Endothelial cell (in vitro differentiated cells): ENCODE measurements around the gene COPG2. TPM values are rescaled to one million over a fixed set of nuclear protein-coding genes. Genes with fewer than 3 reads are reported as not detected.

Source experiments
- DNase-seq: peaks from one replicate; pipeline ENCODE4 v3.0.0; 2021; ENCODE audit warnings: low spot score
- H3K27ac Mint-ChIP-seq: one replicate; pipeline ENCODE4 v1.8.0; 2021; ENCODE audit warnings: mixed read lengths, inconsistent platforms; ENCODE audit not compliant: unreplicated experiment
- H3K27me3 Mint-ChIP-seq: one replicate; pipeline ENCODE4 v1.8.0; 2021; ENCODE audit warnings: mild to moderate bottlenecking, moderate library complexity, mixed read lengths, inconsistent platforms; ENCODE audit not compliant: unreplicated experiment
- H3K36me3 Mint-ChIP-seq: one replicate; pipeline ENCODE4 v1.8.0; 2021; ENCODE audit warnings: mild to moderate bottlenecking, low read depth, mixed read lengths, inconsistent platforms; ENCODE audit not compliant: unreplicated experiment
- H3K4me1 Mint-ChIP-seq: one replicate; pipeline ENCODE4 v1.8.0; 2021; ENCODE audit warnings: mild to moderate bottlenecking, mixed read lengths, inconsistent platforms; ENCODE audit not compliant: unreplicated experiment
- H3K4me3 Mint-ChIP-seq: one replicate; pipeline ENCODE4 v1.8.0; 2021; ENCODE audit warnings: mild to moderate bottlenecking, mixed read lengths, inconsistent platforms; ENCODE audit not compliant: unreplicated experiment
- H3K9me3 Mint-ChIP-seq: one replicate; pipeline ENCODE4 v1.8.0; 2021; ENCODE audit warnings: mixed read lengths, inconsistent platforms; ENCODE audit not compliant: unreplicated experiment
- CTCF ChIP-seq: fragments of 200-600 bp; sonication (generic); IDR thresholded peaks from one replicate; pipeline ENCODE4 v1.5.0; 2021; ENCODE audit warnings: antibody characterized with exemption; ENCODE audit not compliant: unreplicated experiment
- total RNA-seq: library from RNA; stranded (reverse); fragmentation: NEBNext Ultra II Directional; extraction: Animal tissue kit (Norgen Biotek cat#: 25700); gene quantifications from one replicate; pipeline ENCODE4 v1.2.1, GENCODE V29; 2021; ENCODE audit not compliant: unreplicated experiment

The COPG2 gene
- total RNA-seq, 1 donor from 2014 or later = 40.0 TPM

- Mint-ChIP-seq H3K36me3 (peaks cover 12% of the 10 kb centered on the region), H3K27ac (no peak overlapping the region), H3K4me3 (no peak overlapping the region), H3K9me3 (no peaks in the 10 kb centered on the region), H3K4me1 (no peaks in the 10 kb centered on the region), H3K27me3 (peaks cover 3% of the 10 kb centered on the region)
- no peak for TF ChIP-seq CTCF
- DNase-seq = no peak
Measured at GRCh38 chr7:130566898-130567280, 101.7 kb downstream of the COPG2 start.

- Mint-ChIP-seq H3K4me3 (no peak overlapping the region), H3K9me3 (no peaks in the 10 kb centered on the region), H3K27ac (no peak overlapping the region), H3K27me3 (no peaks in the 10 kb centered on the region), H3K4me1 (no peaks in the 10 kb centered on the region), H3K36me3 (peaks cover 12% of the 10 kb centered on the region)
- no peak for TF ChIP-seq CTCF
- DNase-seq = no peak
Measured at GRCh38 chr7:130566168-130566897, 102.2 kb downstream of the COPG2 start.

- no peaks in the 10 kb centered on the region for H3K27me3 Mint-ChIP-seq
- TF ChIP-seq CTCF = no peak
- H3K9me3 Mint-ChIP-seq = no peaks in the 10 kb centered on the region
- no peak overlapping the region for H3K27ac Mint-ChIP-seq
- no peak overlapping the region for H3K4me3 Mint-ChIP-seq
- peaks cover 4% of the 10 kb centered on the region for H3K36me3 Mint-ChIP-seq
- DNase-seq = no peak
- no peaks in the 10 kb centered on the region for H3K4me1 Mint-ChIP-seq
Measured at GRCh38 chr7:130560972-130561371, 107.6 kb downstream of the COPG2 start.

- H3K36me3 Mint-ChIP-seq = no peaks in the 10 kb centered on the region
- no peak for DNase-seq
- H3K27ac Mint-ChIP-seq = no peak overlapping the region
- H3K4me3 Mint-ChIP-seq = no peak overlapping the region
- H3K4me1 Mint-ChIP-seq = no peaks in the 10 kb centered on the region
- H3K27me3 Mint-ChIP-seq = no peaks in the 10 kb centered on the region
- no peak for TF ChIP-seq CTCF
- H3K9me3 Mint-ChIP-seq = no peaks in the 10 kb centered on the region
Measured at GRCh38 chr7:130559184-130559583, 109.4 kb downstream of the COPG2 start.

- Mint-ChIP-seq H3K9me3 (no peaks in the 10 kb centered on the region), H3K27me3 (no peaks in the 10 kb centered on the region), H3K27ac (no peak overlapping the region), H3K36me3 (no peaks in the 10 kb centered on the region), H3K4me1 (no peaks in the 10 kb centered on the region), H3K4me3 (no peak overlapping the region)
- TF ChIP-seq CTCF = no peak
- DNase-seq = no peak
Measured at GRCh38 chr7:130554481-130554880, 114.1 kb downstream of the COPG2 start.
